Astrocyte (in vitro differentiated cells and primary cell): ENCODE measurements around the gene SLC7A6OS.

Experiments
- CTCF ChIP-seq: IDR thresholded peaks from 2 replicates; pipeline ENCODE4 v1.5.1; 2011; ENCODE audit warnings: low read depth, mild to moderate bottlenecking, inconsistent platforms, low read length, moderate library complexity; ENCODE audit not compliant: insufficient read depth
- EZH2 ChIP-seq: IDR thresholded peaks from 2 replicates; pipeline ENCODE4 v1.6.1; 2012; ENCODE audit warnings: mild to moderate bottlenecking, low read length, inconsistent platforms; ENCODE audit not compliant: insufficient read depth

DNA sequence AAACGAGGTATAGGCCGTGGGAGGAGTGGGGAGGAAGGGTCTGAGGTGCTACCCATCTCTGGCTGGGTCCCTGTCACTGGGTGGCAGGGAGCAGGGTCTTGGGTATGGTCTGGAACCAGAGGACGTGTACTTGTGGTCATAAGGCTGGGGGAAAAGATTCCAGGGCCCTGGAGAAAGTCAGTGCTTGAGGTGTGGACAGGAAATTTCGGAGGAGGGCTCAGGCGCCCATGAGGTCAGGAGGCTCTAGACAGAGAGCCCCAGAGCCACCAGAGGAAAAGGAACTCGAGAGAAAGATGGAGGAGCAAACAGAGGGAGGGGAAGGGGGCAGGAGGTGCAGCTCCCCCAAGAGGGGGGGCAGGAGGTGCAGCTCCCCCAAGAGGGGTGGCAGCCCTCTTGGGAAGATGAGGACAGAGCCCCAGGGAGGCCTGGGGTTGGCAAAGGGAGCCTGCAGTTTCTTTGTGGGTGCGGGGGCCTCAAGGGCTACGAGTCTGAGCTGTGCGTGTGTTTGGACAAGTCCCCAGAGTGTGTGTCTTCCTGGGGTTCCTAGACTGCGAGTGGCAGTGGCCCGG, 47.1 kb downstream of the SLC7A6OS start:
- TF ChIP-seq CTCF (no peak), EZH2 (no peak)
